GM12891 (cell line): ENCODE data around the gene PPP1R26.

Source experiments
- POLR2A ChIP-seq: IDR thresholded peaks from 2 replicates; pipeline ENCODE4 v1.6.1; 2011; ENCODE audit warnings: low read depth, low read length, control low read depth
- POLR2AphosphoS5 ChIP-seq: IDR thresholded peaks from 2 replicates; pipeline ENCODE4 v1.6.1; 2011; ENCODE audit warnings: low read depth, low read length, control low read depth
- POU2F2 ChIP-seq: IDR thresholded peaks from 2 replicates; pipeline ENCODE4 v1.6.1; 2011; ENCODE audit warnings: low read depth, mild to moderate bottlenecking, control low read depth, low read length, moderate library complexity
- SPI1 ChIP-seq: IDR thresholded peaks from 2 replicates; pipeline ENCODE4 v1.6.1; 2011; ENCODE audit warnings: low read depth, low read length, control low read depth
- TAF1 ChIP-seq: IDR thresholded peaks from 2 replicates; pipeline ENCODE4 v1.6.1; 2011; ENCODE audit warnings: low read depth, low read length, control low read depth

DNA sequence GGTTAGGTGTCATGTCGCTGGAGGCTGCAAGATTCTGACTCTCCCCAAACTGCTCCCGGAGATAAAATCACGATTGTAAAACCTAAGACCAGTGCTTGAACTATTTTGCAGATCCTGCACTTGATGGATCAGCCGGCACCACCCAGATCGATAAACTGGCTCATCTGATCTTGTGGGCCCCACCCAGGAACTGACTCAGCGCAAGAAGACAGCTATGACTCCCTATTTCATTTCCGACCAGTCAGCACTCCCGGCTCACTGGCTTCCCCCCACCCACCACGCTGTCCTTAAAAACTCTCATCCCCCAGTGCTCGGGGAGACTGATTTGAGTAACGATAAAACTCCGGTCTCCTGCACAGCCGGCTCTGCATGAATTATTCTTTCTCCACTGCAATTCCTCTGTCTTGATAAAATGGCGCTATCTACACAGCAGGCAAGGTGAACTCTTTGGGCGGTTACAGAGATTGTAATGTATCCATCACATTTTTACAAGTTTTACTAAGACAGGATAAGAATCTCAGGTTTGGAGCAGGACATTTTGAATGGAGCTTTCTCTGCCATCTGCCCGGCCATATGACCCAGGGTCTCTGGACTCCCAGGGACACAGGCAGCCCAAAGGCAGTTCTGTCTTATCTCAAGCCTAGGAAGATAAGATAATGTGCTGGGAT is 10.6 kb upstream of the PPP1R26 start:
- TF ChIP-seq POLR2A (no peak), POLR2AphosphoS5 (no peak), SPI1 (no peak), TAF1 (no peak), POU2F2 (no peak)
